GM12878 (cell line): ENCODE data around the gene CLINT1. TPM values are rescaled to one million over a fixed set of nuclear protein-coding genes. Genes with fewer than 3 reads are reported as not detected.

Experiments
- ATAC-seq: fragments of 200-7000 bp; cut with Tn5 transposase; 3 replicates; pipeline ENCODE4 v1.9.1; 2020; ENCODE audit warnings: mild to moderate bottlenecking, moderate library complexity
- BruUV-seq: library from RNA; stranded (reverse); fragments of 400-500 nt; replicated peaks from 2 replicates; lab custom pipeline; 2021; lab: Mats Ljungman, UMichigan
- CTCF ChIA-PET: fragments of 300-600 bp; sonication (Branson Sonifier 250); formaldehyde crosslinking; extraction: SDS; loops from one replicate; lab custom pipeline; 2021; ENCODE audit warnings: inconsistent platforms; lab: Yijun Ruan, JAX
- POLR2A ChIA-PET: fragments of 350-600 bp; formaldehyde crosslinking; extraction: SDS; loops from one replicate; lab custom pipeline; 2021; ENCODE audit warnings: inconsistent platforms; lab: Charles Lee
- RAD21 ChIA-PET: fragments of 300-600 bp; sonication (Branson Sonifier 250); formaldehyde crosslinking; loops from one replicate; lab custom pipeline; 2023; ENCODE audit warnings: antibody characterized with exemption; ENCODE audit not compliant: unreplicated experiment; lab: Charles Lee
- SMC1A ChIA-PET: fragments of 300-600 bp; sonication (Branson Sonifier 250); formaldehyde crosslinking; loops from one replicate; lab custom pipeline; 2023; ENCODE audit not compliant: unreplicated experiment, uncharacterized antibody; lab: Charles Lee
- DNase-seq: peaks from one replicate; pipeline ENCODE4 v3.0.0-alpha.2; 2011; ENCODE audit warnings: low read depth, low spot score
- FAIRE-seq: peaks from 3 replicates; lab custom pipeline; 2011; peaks lifted over from hg19 to GRCh38; lab: Jason Lieb, UNC
- H2AFZ ChIP-seq: 2 replicates; pipeline ENCODE4 v1.6.0; 2011; ENCODE audit warnings: low read depth, low read length, control low read depth; ENCODE audit not compliant: control insufficient read depth
- H3K27ac ChIP-seq: 2 replicates; pipeline ENCODE4 v1.5.1; 2011; ENCODE audit warnings: control low read depth; ENCODE audit not compliant: control insufficient read depth, insufficient read depth
- H3K27me3 ChIP-seq, 2 experiments: replicated peaks in 1 of 2; 2 replicates each; pipeline versions ENCODE4 v1.6.0 to v1.6.1; 2011; ENCODE audit warnings: low read length in 1 of 2; ENCODE audit not compliant: control insufficient read depth in 2 of 2, insufficient read depth in 2 of 2
- H3K36me3 ChIP-seq, 2 experiments: 2 replicates each; pipeline ENCODE4 v1.5.1; 2011; ENCODE audit warnings: low read length in 1 of 2; ENCODE audit not compliant: control insufficient read depth in 2 of 2, insufficient read depth in 2 of 2
- H3K4me1 ChIP-seq: 2 replicates; pipeline ENCODE4 v1.6.1; 2011; ENCODE audit warnings: mild to moderate bottlenecking, low read length, moderate library complexity, mixed read lengths; ENCODE audit not compliant: control insufficient read depth, insufficient read depth
- H3K4me2 ChIP-seq: 2 replicates; pipeline ENCODE4 v1.6.0; 2011; ENCODE audit warnings: control low read depth; ENCODE audit not compliant: control insufficient read depth, insufficient read depth
- H3K4me3 ChIP-seq: fragments of 200-600 bp; sonication (generic); 2 replicates; pipeline ENCODE4 v1.5.1; 2016
- H3K79me2 ChIP-seq: 2 replicates; pipeline ENCODE4 v1.6.0; 2011; ENCODE audit warnings: low read length; ENCODE audit not compliant: control insufficient read depth, insufficient read depth
- H3K9ac ChIP-seq: 2 replicates; pipeline ENCODE4 v1.8.0; 2011; ENCODE audit warnings: low read length, control low read depth, mixed read lengths; ENCODE audit not compliant: control insufficient read depth, insufficient read depth
- H3K9me3 ChIP-seq: replicated peaks from 3 replicates; pipeline ENCODE4 v1.5.1; 2011; ENCODE audit warnings: mild to moderate bottlenecking, low read length; ENCODE audit not compliant: control insufficient read depth, insufficient read depth
- H4K20me1 ChIP-seq: 2 replicates; pipeline ENCODE4 v1.6.0; 2011; ENCODE audit not compliant: control insufficient read depth, insufficient read depth
- BCL11A ChIP-seq: IDR thresholded peaks from 2 replicates; pipeline ENCODE4 v1.6.1; 2011; ENCODE audit warnings: low read depth, low read length
- BMI1 ChIP-seq: fragments of 450-650 bp; IDR thresholded peaks from 2 replicates; pipeline ENCODE4 v1.6.1; 2016; ENCODE audit warnings: mild to moderate bottlenecking, moderate library complexity, borderline replicate concordance
- CBFB ChIP-seq: IDR thresholded peaks from 2 replicates; pipeline ENCODE4 v1.6.1; 2016; ENCODE audit warnings: antibody characterized with exemption, low read depth
- CEBPB ChIP-seq, 2 experiments: fragments of 150-350 bp in 1 of 2; IDR thresholded peaks; 2 replicates each; pipeline ENCODE4 v1.6.1; 2012 to 2014; ENCODE audit warnings: low read depth in 2 of 2, low read length in 2 of 2, borderline replicate concordance in 1 of 2, inconsistent platforms in 1 of 2
- CREM ChIP-seq: IDR thresholded peaks from 2 replicates; pipeline ENCODE4 v1.6.1; 2014; ENCODE audit warnings: antibody characterized with exemption, low read depth
- DPF2 ChIP-seq: fragments of 450-650 bp; IDR thresholded peaks from 2 replicates; pipeline ENCODE4 v1.6.1; 2017; ENCODE audit warnings: mild to moderate bottlenecking
- GABPA ChIP-seq: IDR thresholded peaks from 2 replicates; pipeline ENCODE4 v1.6.1; 2014; ENCODE audit warnings: antibody characterized with exemption, low read depth, mild to moderate bottlenecking, inconsistent platforms
- JUNB ChIP-seq: IDR thresholded peaks from 2 replicates; pipeline ENCODE4 v1.6.1; 2016; ENCODE audit warnings: antibody characterized with exemption, mild to moderate bottlenecking
- KDM1A ChIP-seq: fragments of 200-600 bp; sonication (generic); IDR thresholded peaks from 2 replicates; pipeline ENCODE4 v1.6.1; 2016; ENCODE audit warnings: borderline replicate concordance
- MEF2A ChIP-seq: IDR thresholded peaks from 2 replicates; pipeline ENCODE4 v1.6.1; 2011; ENCODE audit warnings: low read depth, mild to moderate bottlenecking, low read length, moderate library complexity; ENCODE audit not compliant: insufficient read depth
- NFXL1 ChIP-seq: fragments of 450-650 bp; IDR thresholded peaks from 2 replicates; pipeline ENCODE4 v1.6.1; 2017; ENCODE audit warnings: antibody characterized with exemption, mild to moderate bottlenecking, borderline replicate concordance
- NFYA ChIP-seq: IDR thresholded peaks from 2 replicates; pipeline ENCODE4 v1.6.1; 2011; ENCODE audit warnings: low read depth, mild to moderate bottlenecking, low read length, improper control_type of control experiment, borderline replicate concordance
- PML ChIP-seq: IDR thresholded peaks from 2 replicates; pipeline ENCODE4 v1.6.1; 2012; ENCODE audit warnings: low read length, inconsistent platforms
- RB1 ChIP-seq: fragments of 450-650 bp; formaldehyde crosslinking; IDR thresholded peaks from 2 replicates; pipeline ENCODE4 v1.6.1; 2017; ENCODE audit warnings: mild to moderate bottlenecking, borderline replicate concordance
- RELB ChIP-seq: fragments of 450-650 bp; IDR thresholded peaks from 2 replicates; pipeline ENCODE4 v1.6.1; 2017; ENCODE audit warnings: low read depth, mild to moderate bottlenecking, moderate library complexity
- SMARCA5 ChIP-seq: fragments of 450-650 bp; IDR thresholded peaks from 2 replicates; pipeline ENCODE4 v1.6.1; 2017; ENCODE audit warnings: mild to moderate bottlenecking
- STAT1 ChIP-seq: fragments of 450-650 bp; conservative IDR thresholded peaks from 2 replicates; pipeline ENCODE4 v1.6.1; 2014; ENCODE audit warnings: antibody characterized with exemption, mild to moderate bottlenecking
- TAF1 ChIP-seq: IDR thresholded peaks from 2 replicates; pipeline ENCODE4 v1.6.1; 2011; ENCODE audit warnings: mild to moderate bottlenecking, low read depth, low read length, borderline replicate concordance
- TARDBP ChIP-seq: IDR thresholded peaks from 2 replicates; pipeline ENCODE4 v1.6.1; 2016; ENCODE audit warnings: borderline replicate concordance
- WGBS: methylation state at CpG from one replicate; pipeline ENCODE4 v1.1.6; 2016; ENCODE audit warnings: low lambda C conversion rate; ENCODE audit not compliant: insufficient replicate concordance, insufficient coverage; ENCODE audit errors: missing lambda C conversion rate; 5-methylcytosine and 5-hydroxymethylcytosine counted together
- in situ Hi-C: fragments of 300-500 bp; cut with MboI; formaldehyde crosslinking; loops from 9 replicates; pipeline ENCODE4 v1.14.3; 2018; ENCODE audit warnings: mixed read lengths
- intact Hi-C: fragments of 100-400 bp; cut with micrococcal nuclease; formaldehyde crosslinking; loops from one replicate; pipeline ENCODE4 v1.14.2; 2022; ENCODE audit not compliant: unreplicated experiment
- polyA plus RNA-seq, 11 experiments: library from polyadenylated mRNA; depleted of rRNA in 4 of 11; unstranded in 6 of 11; stranded (reverse) in 5 of 11; fragments of >200 nt; fragmentation: Nextera tagmentation in 4 of 11; fragmentation: Illumina TruSeq in 1 of 11; extraction: Ambion mirVana in 4 of 11; extraction: Trizol in 1 of 11; gene quantifications; 1 replicate in 1 of 11; 2 replicates in 10 of 11; pipeline versions ENCODE4 v1.2.1 to v1.2.3, GENCODE V29; 2011 to 2016; ENCODE audit warnings: inconsistent platforms in 2 of 11, missing spikeins in 2 of 11, low read depth in 1 of 11
- total RNA-seq, 4 experiments: library from RNA; depleted of rRNA in 3 of 4; stranded (reverse); fragments of >200 nt in 3 of 4; fragmentation: Illumina TruSeq in 1 of 4; extraction: Trizol in 1 of 4; gene quantifications; 2 replicates each; pipeline versions ENCODE4 v1.2.1 to v1.2.3, GENCODE V29; 2013 to 2021

CLINT1 gene
- total and polyA plus RNA-seq, 10 of the 15 experiments (the other 5 are each of a cell fraction or from before 2014, with no cell fraction given): 30.0 to 136 (median 105) TPM

- TF ChIP-seq TAF1 (no peak), CEBPB (IDR thresholded peaks at IDR 0.05; ENCODE audit: borderline replicate concordance in 1 of 2, low read depth in 2 of 2, low read length in 2 of 2) (no peak), NFXL1 (no peak), STAT1 (no peak), CBFB (no peak)
These were observed 119.3 kb downstream of the CLINT1 start (continued) for GRCh38 chr5:157739388-157740228.

- WGBS: 91% methylated on average over 6 of the region's 6 CpGs
- RAD21 ChIA-PET: no interaction called here
- CTCF ChIA-PET: interaction anchor here (0.5 to 0.9 kb wide), 3 partner anchors 9 to 407 kb away, joined by 3 to 5 read pairs (median 3); no protein-coding TSS in a partner anchor
- H3K4me2 ChIP-seq: no peak overlapping the region
- H4K20me1 ChIP-seq: no peaks in the 10 kb centered on the region
- no peak overlapping the region for H3K27ac ChIP-seq
- H3K9ac ChIP-seq: no peak overlapping the region
- FAIRE-seq (no peak), ATAC-seq (no peak), DNase-seq (no peak)
- H3K79me2 ChIP-seq: peaks cover 4% of the 10 kb centered on the region
- intact Hi-C loops (no loop called here), in situ Hi-C loops (no loop called here)
- SMC1A ChIA-PET: interaction anchor here (1.5 kb wide), 1 partner anchor 304 kb away, joined by 3 read pairs; no protein-coding TSS in a partner anchor
- POLR2A ChIA-PET: no interaction called here
- no TSS peak for BruUV-seq
- H3K4me1 ChIP-seq: no peaks in the 10 kb centered on the region
- no peak overlapping the region for H3K4me3 ChIP-seq
- H2AFZ ChIP-seq: no peak overlapping the region
- H3K9me3 ChIP-seq: no peaks in the 10 kb centered on the region
- H3K36me3 ChIP-seq: peaks cover 2 to 4% of the 10 kb centered on the region in 2 experiments; a peak in 3 of 4 replicates
- no peaks in the 10 kb centered on the region for H3K27me3 ChIP-seq
- TF ChIP-seq NFYA: no peak
- no peak for TF ChIP-seq KDM1A
- no peak for TF ChIP-seq BCL11A
- TF ChIP-seq PML: no peak
- no peak for TF ChIP-seq TARDBP
- no peak for TF ChIP-seq TAF1
- no peak for TF ChIP-seq GABPA
- no peak for TF ChIP-seq DPF2
- no peak for TF ChIP-seq BMI1
- TF ChIP-seq RB1: no peak
- TF ChIP-seq RELB: no peak
- TF ChIP-seq SMARCA5: no peak
- no peak for TF ChIP-seq JUNB
- no peak for TF ChIP-seq CBFB
- no peak for TF ChIP-seq CREM
- TF ChIP-seq MEF2A: no peak
These were observed 123.0 kb downstream of the CLINT1 start for GRCh38 chr5:157735991-157736390.
